ENCODE measurements around the gene TRIM10.
"Not testable (repeated sequence)": the region's sequence is repeated elsewhere in the genome, so short reads cannot be mapped to it uniquely, and the experiment has no call there.

The TRIM10 gene

GRCh38 chr6:30122515-30122914, 38.5 kb downstream of the TRIM10 start:
- no peak overlapping the region for H3K4me3 ChIP-seq (ENCODE audit: low read depth, low read length)
- no peak for TF ChIP-seq CTCF (IDR thresholded peaks at IDR 0.05; ENCODE audit: borderline replicate concordance, insufficient read depth, low read depth, low read length)

GRCh38 chr6:30121446-30122366, 39.3 kb downstream of the TRIM10 start:
- no peak for TF ChIP-seq CTCF (IDR thresholded peaks at IDR 0.05; ENCODE audit: borderline replicate concordance, insufficient read depth, low read depth, low read length)
- no peak overlapping the region for H3K4me3 ChIP-seq (ENCODE audit: low read depth, low read length)

- H3K4me3 ChIP-seq (ENCODE audit: low read depth, low read length): not testable (repeated sequence)
Observed at GRCh38 chr6:30118691-30119090, 42.3 kb downstream of the TRIM10 start.

DNA sequence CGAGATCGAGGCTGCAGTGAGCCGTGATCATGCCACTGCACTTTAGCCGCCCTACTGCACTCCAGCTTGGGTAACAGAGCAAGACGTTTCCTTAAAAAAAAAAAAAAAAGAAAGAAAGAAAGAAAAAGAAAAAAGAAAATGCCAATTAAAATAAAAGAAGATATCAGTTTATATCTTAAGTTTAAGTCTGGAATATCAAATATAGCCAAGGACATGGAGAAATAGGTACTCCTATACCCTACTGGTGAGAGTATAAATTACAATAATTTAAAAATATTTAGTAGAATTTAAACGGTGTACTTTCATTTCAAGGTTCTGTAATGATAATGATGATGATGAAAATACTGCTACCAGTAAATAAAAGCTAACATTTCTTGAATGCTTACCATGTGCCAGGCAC, 44.3 kb downstream of the TRIM10 start:
- no peak for TF ChIP-seq CTCF (IDR thresholded peaks at IDR 0.05; ENCODE audit: borderline replicate concordance, insufficient read depth, low read depth, low read length)

DNA sequence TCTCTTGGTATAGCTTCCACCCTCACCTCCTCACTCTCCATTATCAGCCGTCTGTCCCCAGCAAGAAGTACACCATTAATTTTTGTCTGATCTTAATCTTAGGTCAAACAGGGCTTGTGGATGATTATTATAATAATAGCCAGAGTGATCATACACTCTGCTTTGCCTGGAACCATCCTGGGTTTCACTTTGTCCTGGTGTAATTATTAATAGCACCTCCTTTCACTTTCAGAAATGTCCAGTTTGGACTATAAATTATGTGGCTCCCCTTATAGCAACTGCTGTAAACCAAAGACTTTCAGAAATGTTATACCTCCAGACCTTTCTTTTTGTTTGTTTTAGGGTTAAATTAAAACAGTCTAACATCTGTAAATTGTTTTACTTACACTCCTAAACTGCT, 47.2 kb downstream of the TRIM10 start:
- no peak for TF ChIP-seq CTCF (IDR thresholded peaks at IDR 0.05; ENCODE audit: borderline replicate concordance, insufficient read depth, low read depth, low read length)
- H3K4me3 ChIP-seq (ENCODE audit: low read depth, low read length): no peak overlapping the region

More for the DNA sequence above, 44.3 kb downstream of the TRIM10 start:
- H3K4me3 ChIP-seq (ENCODE audit: low read depth, low read length): no peak overlapping the region

DNA sequence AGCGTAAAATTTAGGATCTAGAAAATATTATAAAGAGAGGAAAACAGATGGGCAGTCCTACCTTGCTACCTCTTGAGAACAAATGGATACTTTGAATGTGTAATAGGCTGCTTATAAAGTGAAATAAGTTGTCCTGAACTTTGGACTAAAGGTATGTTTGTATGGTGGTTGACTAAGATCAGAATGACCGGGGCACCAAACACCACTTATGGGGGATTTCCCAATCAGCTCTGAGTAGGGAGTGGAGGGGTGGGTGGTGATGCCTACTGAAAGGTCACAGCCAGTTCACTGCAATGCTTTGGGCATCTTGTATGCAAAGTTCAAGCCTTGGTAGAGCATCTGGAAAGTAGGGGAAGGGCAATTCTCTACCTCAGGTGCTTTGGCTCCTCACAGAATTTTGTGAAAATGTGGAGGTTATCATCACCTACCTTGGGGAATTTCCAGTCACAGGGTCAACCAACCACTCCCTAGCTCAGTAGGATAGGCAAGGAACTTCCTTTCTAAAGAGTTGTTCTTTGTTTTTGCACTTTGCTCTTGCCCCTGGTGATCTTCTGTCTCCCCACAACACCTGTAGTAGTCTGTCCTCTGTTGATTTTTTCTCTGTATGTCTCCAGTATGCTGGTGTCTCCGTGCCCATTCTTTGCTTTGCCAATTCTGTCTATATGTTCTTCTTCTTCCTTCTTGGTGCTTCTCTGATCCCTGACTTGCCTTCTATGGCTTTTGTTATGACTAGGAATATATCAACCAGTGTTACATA, 47.8 kb downstream of the TRIM10 start, which contains the start of gene TRIM31:
TSS of gene TRIM31 (minus strand) at position 88 of the 757 bp plus-strand sequence. CDS start 285 bp downstream, outside the sequence.
- H3K4me3 ChIP-seq (ENCODE audit: low read depth, low read length): no peak within 1 kb of the TSS
- TF ChIP-seq CTCF (IDR thresholded peaks at IDR 0.05; ENCODE audit: borderline replicate concordance, insufficient read depth, low read depth, low read length): no peak

- no peak overlapping the region for H3K4me3 ChIP-seq (ENCODE audit: low read depth, low read length)
- no peak for TF ChIP-seq CTCF (IDR thresholded peaks at IDR 0.05; ENCODE audit: borderline replicate concordance, insufficient read depth, low read depth, low read length)
Observed at GRCh38 chr6:30112402-30112994, 48.5 kb downstream of the TRIM10 start.
